IMR-90 (cell line): Measurements from ENCODE around the gene TCF12. TPM values are rescaled to one million over a fixed set of nuclear protein-coding genes. Genes with fewer than 3 reads are reported as not detected.
A peak's percentile ranks its signal among the peaks of the same experiment; 100 is the strongest.

ENCODE experiments used
- ATAC-seq: fragments of 200-7000 bp; cut with Tn5 transposase; 2 replicates; pipeline ENCODE4 v1.9.1; 2020; ENCODE audit warnings: low read depth, mild to moderate bottlenecking, moderate library complexity
- BruUV-seq: library from RNA; stranded (reverse); fragments of 400-500 nt; replicated peaks from 2 replicates; lab custom pipeline; 2021; lab: Mats Ljungman, UMichigan
- CTCF ChIA-PET: fragments of 300-600 bp; formaldehyde crosslinking; extraction: SDS; loops from one replicate; lab custom pipeline; 2021; ENCODE audit warnings: antibody characterized with exemption; lab: Yijun Ruan, JAX
- POLR2A ChIA-PET: fragments of 300-600 bp; sonication (Branson Sonifier 250); formaldehyde crosslinking; loops from one replicate; lab custom pipeline; 2022; ENCODE audit warnings: antibody characterized with exemption; ENCODE audit not compliant: unreplicated experiment; lab: Charles Lee
- DNase-seq: peaks from one replicate; pipeline ENCODE4 v3.0.0; 2013
- H2AFZ ChIP-seq: replicated peaks from 2 replicates; pipeline ENCODE3; 2013; ENCODE audit warnings: low read length, mild to moderate bottlenecking; ENCODE audit not compliant: poor library complexity
- H2AK5ac ChIP-seq: 2 replicates; pipeline ENCODE4 v1.6.1; 2013; ENCODE audit warnings: low read depth, low read length, inconsistent platforms
- H2AK9ac ChIP-seq: replicated peaks from 2 replicates; pipeline ENCODE3; 2013; ENCODE audit warnings: mild to moderate bottlenecking, low read depth, low read length, moderate library complexity; ENCODE audit not compliant: poor library complexity
- H2BK120ac ChIP-seq: 2 replicates; pipeline ENCODE4 v1.6.1; 2013; ENCODE audit warnings: low read depth, low read length, inconsistent platforms
- H2BK15ac ChIP-seq: 3 replicates; pipeline ENCODE4 v1.6.1; 2013; ENCODE audit warnings: low read depth, low read length, inconsistent platforms
- H2BK20ac ChIP-seq: 2 replicates; pipeline ENCODE4 v1.6.1; 2013; ENCODE audit warnings: low read depth, mild to moderate bottlenecking, inconsistent platforms, low read length, moderate library complexity
- H2BK5ac ChIP-seq: 2 replicates; pipeline ENCODE4 v1.6.1; 2013; ENCODE audit warnings: mild to moderate bottlenecking, low read depth, low read length, inconsistent platforms; ENCODE audit not compliant: poor library complexity, severe bottlenecking
- H3K14ac ChIP-seq: replicated peaks from 2 replicates; pipeline ENCODE4 v1.6.1; 2013; ENCODE audit warnings: low read depth, low read length, inconsistent platforms
- H3K18ac ChIP-seq: 2 replicates; pipeline ENCODE4 v1.6.1; 2013; ENCODE audit warnings: low read depth, low read length, control low read depth
- H3K23ac ChIP-seq: 2 replicates; pipeline ENCODE4 v1.6.1; 2013; ENCODE audit warnings: low read depth, low read length, inconsistent platforms
- H3K27ac ChIP-seq: 2 replicates; pipeline ENCODE4 v1.5.1; 2013; ENCODE audit warnings: mild to moderate bottlenecking, control low read depth, low read length; ENCODE audit not compliant: insufficient read depth
- H3K27me3 ChIP-seq: 2 replicates; pipeline ENCODE4 v1.6.1; 2013; ENCODE audit warnings: low read length; ENCODE audit not compliant: control insufficient read depth, insufficient read depth
- H3K36me3 ChIP-seq: 2 replicates; pipeline ENCODE4 v1.6.1; 2013; ENCODE audit warnings: low read length, mixed read lengths; ENCODE audit not compliant: control insufficient read depth, insufficient read depth
- H3K4ac ChIP-seq: 2 replicates; pipeline ENCODE4 v1.6.1; 2013; ENCODE audit warnings: low read depth, low read length, inconsistent platforms
- H3K4me1 ChIP-seq: 2 replicates; pipeline ENCODE4 v1.6.1; 2013; ENCODE audit warnings: low read length, mixed read lengths; ENCODE audit not compliant: control insufficient read depth, insufficient read depth
- H3K4me2 ChIP-seq: 2 replicates; pipeline ENCODE4 v1.6.1; 2013; ENCODE audit warnings: low read depth, mild to moderate bottlenecking, control low read depth, low read length, moderate library complexity
- H3K4me3 ChIP-seq: 2 replicates; pipeline ENCODE4 v1.5.1; 2013; ENCODE audit warnings: low read depth, mild to moderate bottlenecking, control low read depth, low read length, moderate library complexity; ENCODE audit not compliant: insufficient read depth
- H3K56ac ChIP-seq: 2 replicates; pipeline ENCODE4 v1.6.1; 2013; ENCODE audit warnings: low read length, inconsistent platforms; ENCODE audit not compliant: insufficient read depth; ENCODE audit errors: extremely low read depth
- H3K79me1 ChIP-seq, 2 experiments: 2 replicates each; pipeline ENCODE4 v1.6.1; 2013; ENCODE audit warnings: low read length in 2 of 2, inconsistent platforms in 1 of 2, low read depth in 1 of 2
- H3K9ac ChIP-seq: 2 replicates; pipeline ENCODE4 v1.6.1; 2013; ENCODE audit warnings: low read depth, low read length, control low read depth
- H3K9me1 ChIP-seq: 2 replicates; pipeline ENCODE4 v1.6.1; 2013; ENCODE audit warnings: low read length, inconsistent platforms; ENCODE audit not compliant: insufficient read depth
- H3K9me3 ChIP-seq: 2 replicates; pipeline ENCODE4 v1.6.1; 2013; ENCODE audit warnings: low read length; ENCODE audit not compliant: control insufficient read depth, insufficient read depth
- H4K20me1 ChIP-seq: 2 replicates; pipeline ENCODE4 v1.6.1; 2013; ENCODE audit warnings: low read length, inconsistent platforms; ENCODE audit not compliant: insufficient read depth
- H4K5ac ChIP-seq: 2 replicates; pipeline ENCODE4 v1.6.1; 2013; ENCODE audit warnings: mild to moderate bottlenecking, low read depth, low read length, control low read depth
- H4K8ac ChIP-seq, 2 experiments: 2 replicates each; pipeline ENCODE4 v1.6.1; 2013; ENCODE audit warnings: low read depth in 2 of 2, low read length in 2 of 2, control low read depth in 1 of 2, inconsistent platforms in 1 of 2
- H4K91ac ChIP-seq: 2 replicates; pipeline ENCODE4 v1.6.1; 2013; ENCODE audit warnings: low read depth, low read length, inconsistent platforms; ENCODE audit not compliant: insufficient read depth
- BHLHE40 ChIP-seq: fragments of 150-350 bp; IDR thresholded peaks from 2 replicates; pipeline ENCODE4 v1.6.1; 2016; ENCODE audit warnings: mild to moderate bottlenecking, low read depth, low read length
- CEBPB ChIP-seq: IDR thresholded peaks from 2 replicates; pipeline ENCODE4 v1.6.1; 2012; ENCODE audit warnings: low read depth, low read length, improper control_type of control experiment
- CHD1 ChIP-seq: IDR thresholded peaks from 2 replicates; pipeline ENCODE4 v1.6.1; 2012; ENCODE audit warnings: low read depth, low read length, improper control_type of control experiment
- CTCF ChIP-seq: conservative IDR thresholded peaks from 2 replicates; pipeline ENCODE4 v1.5.1; 2012; ENCODE audit warnings: mild to moderate bottlenecking, low read depth, low read length, improper control_type of control experiment
- ELK1 ChIP-seq: fragments of 150-350 bp; IDR thresholded peaks from 2 replicates; pipeline ENCODE4 v1.6.1; 2016; ENCODE audit warnings: low read depth, mild to moderate bottlenecking, low read length, moderate library complexity, borderline replicate concordance
- FOS ChIP-seq: fragments of 150-350 bp; IDR thresholded peaks from 2 replicates; pipeline ENCODE4 v1.6.1; 2016; ENCODE audit warnings: low read depth, low read length
- MAFK ChIP-seq: IDR thresholded peaks from 2 replicates; pipeline ENCODE4 v1.6.1; 2012; ENCODE audit warnings: low read depth, low read length, improper control_type of control experiment
- MAZ ChIP-seq: IDR thresholded peaks from 2 replicates; pipeline ENCODE4 v1.6.1; 2012; ENCODE audit warnings: low read depth, mild to moderate bottlenecking, low read length, improper control_type of control experiment, moderate library complexity, borderline replicate concordance
- MXI1 ChIP-seq: IDR thresholded peaks from 2 replicates; pipeline ENCODE4 v1.6.1; 2012; ENCODE audit warnings: low read depth, mild to moderate bottlenecking, low read length, moderate library complexity, borderline replicate concordance
- NFE2L2 ChIP-seq: fragments of 150-350 bp; IDR thresholded peaks from 2 replicates; pipeline ENCODE4 v1.6.1; 2016; ENCODE audit warnings: low read depth, mild to moderate bottlenecking, low read length
- POLR2A ChIP-seq: IDR thresholded peaks from 2 replicates; pipeline ENCODE4 v1.6.1; 2012; ENCODE audit warnings: mild to moderate bottlenecking, low read depth, low read length
- RFX5 ChIP-seq: IDR thresholded peaks from 2 replicates; pipeline ENCODE4 v1.8.0; 2012; ENCODE audit warnings: low read depth, mild to moderate bottlenecking, low read length, moderate library complexity
- SMC3 ChIP-seq: fragments of 150-350 bp; IDR thresholded peaks from 2 replicates; pipeline ENCODE4 v1.6.1; 2016; ENCODE audit warnings: low read depth, mild to moderate bottlenecking, antibody characterized with exemption, low read length, moderate library complexity
- USF2 ChIP-seq: fragments of 150-350 bp; IDR thresholded peaks from 2 replicates; pipeline ENCODE4 v1.6.1; 2017; ENCODE audit warnings: mild to moderate bottlenecking, antibody characterized with exemption, low read length, low read depth
- WGBS, 2 experiments: methylation state at CpG; one replicate each; pipeline versions ENCODE4 v1.1.5 to v1.1.7; 2013; ENCODE audit warnings: missing lambda C conversion rate in 2 of 2; ENCODE audit not compliant: insufficient read length in 1 of 2; ENCODE audit errors: extremely low coverage in 2 of 2; 5-methylcytosine and 5-hydroxymethylcytosine counted together
- dilution Hi-C: fragments of 300-500 bp; cut with HindIII; formaldehyde crosslinking; loops from one replicate; pipeline ENCODE4 v1.14.3; 2018; ENCODE audit warnings: low sequenced_read_pairs; ENCODE audit not compliant: unreplicated experiment
- in situ Hi-C: fragments of 300-500 bp; cut with MboI; formaldehyde crosslinking; loops from 3 replicates; pipeline ENCODE4 v1.14.3; 2019; ENCODE audit warnings: low sequenced_read_pairs, inconsistent platforms, mixed read lengths
- intact Hi-C: fragments of 100-400 bp; cut with micrococcal nuclease; formaldehyde crosslinking; loops from 2 replicates; pipeline ENCODE4 v1.10.0; 2022
- polyA plus RNA-seq, 3 experiments: library from polyadenylated mRNA; depleted of rRNA; stranded (reverse); fragments of >200 nt; gene quantifications; 2 replicates each; pipeline ENCODE4 v1.2.3, GENCODE V29; 2012; ENCODE audit warnings: low replicate concordance in 1 of 3
- total RNA-seq: library from RNA; depleted of rRNA; stranded (reverse); fragments of >200 nt; gene quantifications from 2 replicates; pipeline ENCODE4 v1.2.3, GENCODE V29; 2012

Gene TCF12
- total and polyA plus RNA-seq, 2 of the 4 experiments (the other 2 are of a cell fraction), result 79.4 to 160 TPM

- Histone ChIP-seq H3K27me3 (no peaks in the 10 kb centered on the region), H3K36me3 (peaks cover 2% of the 10 kb centered on the region), H3K18ac (peak overlapping the region; percentile 99), H3K23ac (peak overlapping the region; percentile 66; the same call in 1 of the 2 replicates), H2AFZ (no peak overlapping the region), H3K9me1 (peaks cover 18% of the 10 kb centered on the region), H3K14ac (peak overlapping the region; percentile 76), H2AK9ac (no peak overlapping the region), H4K20me1 (peaks cover 8% of the 10 kb centered on the region), H4K8ac (peak overlapping the region; percentile 41 to 93; a peak in 3 of 4 replicates), H3K4ac (peak overlapping the region; percentile 88), H3K4me1 (peaks cover 21% of the 10 kb centered on the region), H2BK15ac (0 out of 3 replicates have a peak overlapping the region, but pooled peaks have one; percentile 9), H4K91ac (peak overlapping the region; percentile 85), H2AK5ac (peak overlapping the region; percentile 41; the same call in 1 of the 2 replicates), H3K9ac (no peak overlapping the region), H2BK5ac (peak overlapping the region; percentile 98), H3K27ac (peak overlapping the region; percentile 94), H4K5ac (peak overlapping the region; percentile 70), H3K4me3 (no peak overlapping the region), H3K9me3 (no peaks in the 10 kb centered on the region), H2BK20ac (peak overlapping the region; percentile 91; the same call in 1 of the 2 replicates), H3K4me2 (no peak overlapping the region; the same call in 1 of the 2 replicates), H2BK120ac (peak overlapping the region; percentile 90), H3K56ac (peak overlapping the region; percentile 70; the same call in 1 of the 2 replicates), H3K79me1 (peaks cover 25 to 51% of the 10 kb centered on the region in 2 experiments)
- peak; percentile 74 for ATAC-seq
- in situ Hi-C loops (no loop called here), intact Hi-C loops (no loop called here), dilution Hi-C loops (no loop called here)
- WGBS, 2 experiments, result no CpG with 5 or more reads among the region's 2 CpGs
- peak; percentile 88 for DNase-seq
- ChIA-PET POLR2A (no interaction called here), CTCF (interaction anchor here (0.6 to 1.4 kb wide), 3 partner anchors 15 to 370 kb away, joined by 3 read pairs; no protein-coding TSS in a partner anchor)
- no TSS peak for BruUV-seq
- peak; percentile 39; the same call in 1 of the 2 replicates for TF ChIP-seq MAFK
- no peak for TF ChIP-seq FOS
- no peak; the same call in 1 of the 2 replicates for TF ChIP-seq BHLHE40
- no peak for TF ChIP-seq ELK1
- no peak for TF ChIP-seq USF2
- no peak for TF ChIP-seq POLR2A
- TF ChIP-seq MAZ, result no peak
- TF ChIP-seq RFX5, result no peak
- no peak for TF ChIP-seq NFE2L2
- no peak for TF ChIP-seq CTCF
- peak; percentile 72 for TF ChIP-seq CEBPB
- no peak for TF ChIP-seq CHD1
- TF ChIP-seq SMC3, result no peak
- TF ChIP-seq MXI1, result no peak
Measured at GRCh38 chr15:57160823-57161560, 242.5 kb downstream of the TCF12 start.
